GM13976 (cell line): ENCODE results near the gene WDR46.

Experiments
- DNase-seq: peaks from one replicate; pipeline ENCODE4 v3.0.0; 2012; ENCODE audit warnings: low spot score
- in situ Hi-C: fragments of 300-500 bp; cut with MboI; formaldehyde crosslinking; loops from one replicate; pipeline ENCODE4 v1.12.0; 2022; ENCODE audit warnings: low sequenced_read_pairs, mixed read lengths, inconsistent platforms; ENCODE audit not compliant: unreplicated experiment
- TF ChIP-seq, protein P1 (sequence below): IDR thresholded peaks from 2 replicates; pipeline ENCODE4 v1.5.1; 2012; ENCODE audit warnings: borderline replicate concordance, mild to moderate bottlenecking; ENCODE audit not compliant: insufficient read depth; ENCODE audit errors: extremely low read depth, missing control alignments, control extremely low read depth

WDR46 gene

DNA sequence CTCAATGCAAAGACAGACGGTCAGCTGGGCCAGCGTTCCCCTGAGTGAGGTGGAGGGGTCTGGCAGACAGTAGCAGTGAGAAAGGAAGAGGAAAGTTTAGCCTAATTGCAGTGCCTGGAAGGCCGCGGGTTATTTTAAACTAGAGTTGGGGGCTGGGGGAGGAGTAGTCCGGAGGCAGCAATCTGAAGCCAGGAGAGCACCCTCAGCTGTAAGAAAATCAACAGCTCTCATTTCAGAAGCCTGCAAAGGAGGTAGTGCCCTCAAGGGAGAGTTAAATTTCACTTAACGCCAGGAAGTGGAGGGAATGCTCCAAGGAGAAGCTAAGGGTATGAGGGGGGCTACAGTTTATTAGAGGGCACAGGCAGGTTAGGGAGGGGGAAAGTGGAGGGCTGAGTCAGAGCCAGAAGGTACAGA is 53.8 kb downstream of the WDR46 start:
- DNase-seq = no peak
- in situ Hi-C loops = loop anchor here (25.0 kb wide), 1 partner anchor 223 kb away; the partner anchor contains the start of gene HLA-DOA
- TF ChIP-seq, protein P1, sequence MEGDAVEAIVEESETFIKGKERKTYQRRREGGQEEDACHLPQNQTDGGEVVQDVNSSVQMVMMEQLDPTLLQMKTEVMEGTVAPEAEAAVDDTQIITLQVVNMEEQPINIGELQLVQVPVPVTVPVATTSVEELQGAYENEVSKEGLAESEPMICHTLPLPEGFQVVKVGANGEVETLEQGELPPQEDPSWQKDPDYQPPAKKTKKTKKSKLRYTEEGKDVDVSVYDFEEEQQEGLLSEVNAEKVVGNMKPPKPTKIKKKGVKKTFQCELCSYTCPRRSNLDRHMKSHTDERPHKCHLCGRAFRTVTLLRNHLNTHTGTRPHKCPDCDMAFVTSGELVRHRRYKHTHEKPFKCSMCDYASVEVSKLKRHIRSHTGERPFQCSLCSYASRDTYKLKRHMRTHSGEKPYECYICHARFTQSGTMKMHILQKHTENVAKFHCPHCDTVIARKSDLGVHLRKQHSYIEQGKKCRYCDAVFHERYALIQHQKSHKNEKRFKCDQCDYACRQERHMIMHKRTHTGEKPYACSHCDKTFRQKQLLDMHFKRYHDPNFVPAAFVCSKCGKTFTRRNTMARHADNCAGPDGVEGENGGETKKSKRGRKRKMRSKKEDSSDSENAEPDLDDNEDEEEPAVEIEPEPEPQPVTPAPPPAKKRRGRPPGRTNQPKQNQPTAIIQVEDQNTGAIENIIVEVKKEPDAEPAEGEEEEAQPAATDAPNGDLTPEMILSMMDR = no peak
